GM23338 (cell line): ENCODE data around the gene RAB27B.

Experiments used
- CREB1 ChIP-seq: fragments of 250-450 bp; sonication (Bioruptor Pico); IDR thresholded peaks from 2 replicates; pipeline ENCODE4 v1.5.0; 2020; ENCODE audit warnings: low read depth, mild to moderate bottlenecking, moderate library complexity
- CTCF ChIP-seq, 2 experiments: fragments of 200-600 bp in 1 of 2; sonication (generic) in 1 of 2; conservative IDR thresholded peaks; 2 replicates each; pipeline versions ENCODE4 v1.5.1 to v1.6.1; 2016 to 2017; ENCODE audit warnings: antibody characterized with exemption in 2 of 2, low read depth in 2 of 2, mild to moderate bottlenecking in 2 of 2, moderate library complexity in 1 of 2
- ETS1 ChIP-seq: IDR thresholded peaks from 2 replicates; pipeline ENCODE4 v1.6.1; 2016; ENCODE audit warnings: antibody characterized with exemption
- EZH2 ChIP-seq: fragments of 200-600 bp; sonication (generic); IDR thresholded peaks from one replicate; pipeline ENCODE4 v1.8.0; 2017; ENCODE audit warnings: antibody characterized with exemption, mild to moderate bottlenecking, low read depth; ENCODE audit not compliant: unreplicated experiment
- EZH2phosphoT487 ChIP-seq: fragments of 200-600 bp; sonication (generic); IDR thresholded peaks from one replicate; pipeline ENCODE4 v1.8.1; 2018; ENCODE audit warnings: antibody characterized with exemption; ENCODE audit not compliant: unreplicated experiment
- JUNB ChIP-seq: IDR thresholded peaks from one replicate; pipeline ENCODE4 v1.6.1; 2016; ENCODE audit warnings: antibody characterized with exemption; ENCODE audit not compliant: unreplicated experiment
- POLR2AphosphoS5 ChIP-seq: IDR thresholded peaks from 2 replicates; pipeline ENCODE4 v1.6.1; 2016; ENCODE audit warnings: antibody characterized with exemption, low read depth
- REST ChIP-seq: IDR thresholded peaks from one replicate; pipeline ENCODE4 v1.6.1; 2018; ENCODE audit warnings: antibody characterized with exemption; ENCODE audit not compliant: unreplicated experiment
- ZNF331 ChIP-seq: fragments of 250-450 bp; sonication (Bioruptor Pico); IDR thresholded peaks from 2 replicates; pipeline ENCODE4 v1.5.0; 2020; ENCODE audit warnings: low read depth, mild to moderate bottlenecking, moderate library complexity

GRCh38 chr18:54835944-54836343 lies 7.7 kb downstream of the RAB27B start:
- no peak for TF ChIP-seq ZNF331 (CRISPR knock-in tag)
- TF ChIP-seq POLR2AphosphoS5 = no peak
- no peak for TF ChIP-seq CTCF (conservative IDR thresholded peaks at IDR 0.05; ENCODE audit: low read depth in 2 of 2)
- no peak for TF ChIP-seq EZH2
- no peak for TF ChIP-seq REST
- TF ChIP-seq EZH2phosphoT487 = no peak
- TF ChIP-seq JUNB = no peak
- no peak for TF ChIP-seq ETS1
- no peak for TF ChIP-seq CREB1
